H9 (cell line): ENCODE data around the gene VPS9D1. TPM values are rescaled to one million over a fixed set of nuclear protein-coding genes. Genes with fewer than 3 reads are reported as not detected.

Experiments used
- DNase-seq: peaks from one replicate; pipeline ENCODE4 v3.0.0-alpha.2; 2017
- H2AFZ ChIP-seq: one replicate; pipeline ENCODE4 v1.6.1; 2013; ENCODE audit warnings: mild to moderate bottlenecking, low read length, control low read depth, moderate library complexity
- H2AK5ac ChIP-seq: 2 replicates; pipeline ENCODE4 v1.6.1; 2013; ENCODE audit warnings: low read length, control low read depth, mixed read lengths; ENCODE audit not compliant: insufficient read length
- H2BK120ac ChIP-seq: one replicate; pipeline ENCODE4 v1.6.1; 2013; ENCODE audit warnings: low read depth, mild to moderate bottlenecking, low read length, control low read depth, inconsistent platforms; ENCODE audit not compliant: poor library complexity, severe bottlenecking
- H2BK12ac ChIP-seq: 2 replicates; pipeline ENCODE4 v1.6.1; 2013; ENCODE audit warnings: low read length, control low read depth, mixed read lengths, low read depth; ENCODE audit not compliant: insufficient read length
- H2BK15ac ChIP-seq: 2 replicates; pipeline ENCODE4 v1.6.1; 2013; ENCODE audit warnings: low read depth, low read length, control low read depth
- H2BK20ac ChIP-seq: one replicate; pipeline ENCODE4 v1.6.1; 2013; ENCODE audit warnings: low read depth, mild to moderate bottlenecking, low read length, control low read depth, inconsistent platforms; ENCODE audit not compliant: poor library complexity, severe bottlenecking
- H2BK5ac ChIP-seq: 2 replicates; pipeline ENCODE4 v1.6.1; 2013; ENCODE audit warnings: low read length, control low read depth, mixed read lengths; ENCODE audit not compliant: insufficient read length
- H3K14ac ChIP-seq: 2 replicates; pipeline ENCODE4 v1.6.1; 2013; ENCODE audit warnings: low read length, control low read depth; ENCODE audit not compliant: insufficient read depth
- H3K18ac ChIP-seq: 2 replicates; pipeline ENCODE4 v1.6.1; 2013; ENCODE audit warnings: low read depth, mild to moderate bottlenecking, mixed read lengths, low read length, control low read depth; ENCODE audit not compliant: insufficient read length
- H3K23ac ChIP-seq: 2 replicates; pipeline ENCODE4 v1.6.1; 2013; ENCODE audit warnings: low read length, control low read depth, mixed read lengths, low read depth; ENCODE audit not compliant: insufficient read length
- H3K23me2 ChIP-seq: 2 replicates; pipeline ENCODE4 v1.6.1; 2013; ENCODE audit warnings: low read depth, mild to moderate bottlenecking, mixed read lengths, low read length, control low read depth; ENCODE audit not compliant: insufficient read length, poor library complexity, severe bottlenecking
- H3K27ac ChIP-seq: 2 replicates; pipeline ENCODE4 v1.5.1; 2013; ENCODE audit warnings: low read length, control low read depth, mixed read lengths, low read depth; ENCODE audit not compliant: insufficient read length
- H3K27me3 ChIP-seq: 2 replicates; pipeline ENCODE4 v1.6.1; 2013; ENCODE audit warnings: low read length, control low read depth, inconsistent platforms; ENCODE audit not compliant: insufficient read depth
- H3K4ac ChIP-seq: 2 replicates; pipeline ENCODE4 v1.6.1; 2013; ENCODE audit warnings: low read depth, mild to moderate bottlenecking, control low read depth, inconsistent platforms, low read length, moderate library complexity
- H3K4me1 ChIP-seq: 2 replicates; pipeline ENCODE4 v1.6.1; 2013; ENCODE audit warnings: low read length, control low read depth, inconsistent platforms; ENCODE audit not compliant: insufficient read depth
- H3K4me2 ChIP-seq: 2 replicates; pipeline ENCODE4 v1.6.1; 2013; ENCODE audit warnings: low read length, control low read depth, mixed read lengths; ENCODE audit not compliant: insufficient read length, insufficient read depth
- H3K56ac ChIP-seq: 2 replicates; pipeline ENCODE4 v1.6.1; 2013; ENCODE audit warnings: low read depth, mild to moderate bottlenecking, mixed read lengths, low read length, control low read depth; ENCODE audit not compliant: insufficient read length
- H3K79me1 ChIP-seq: 2 replicates; pipeline ENCODE4 v1.6.1; 2013; ENCODE audit warnings: low read depth, mild to moderate bottlenecking, moderate library complexity, low read length, control low read depth, inconsistent platforms; ENCODE audit not compliant: insufficient read depth, poor library complexity, severe bottlenecking
- H3K79me2 ChIP-seq: 2 replicates; pipeline ENCODE4 v1.6.1; 2013; ENCODE audit warnings: low read length, control low read depth, inconsistent platforms; ENCODE audit not compliant: insufficient read depth
- H3K9ac ChIP-seq: 2 replicates; pipeline ENCODE4 v1.6.1; 2013; ENCODE audit warnings: low read length, control low read depth, mixed read lengths; ENCODE audit not compliant: insufficient read length; ENCODE audit errors: extremely low read depth
- H3K9me3 ChIP-seq: one replicate; pipeline ENCODE4 v1.6.1; 2013; ENCODE audit warnings: low read depth, low read length, inconsistent platforms; ENCODE audit not compliant: control insufficient read depth
- H3T11ph ChIP-seq: one replicate; pipeline ENCODE4 v1.6.1; 2013; ENCODE audit warnings: mild to moderate bottlenecking, low read length, control low read depth, inconsistent platforms
- H4K20me1 ChIP-seq: one replicate; pipeline ENCODE4 v1.6.1; 2013; ENCODE audit not compliant: control insufficient read depth, insufficient read length, insufficient read depth
- H4K5ac ChIP-seq: 2 replicates; pipeline ENCODE4 v1.6.1; 2013; ENCODE audit warnings: low read depth, mild to moderate bottlenecking, mixed read lengths, low read length, control low read depth; ENCODE audit not compliant: insufficient read length
- H4K8ac ChIP-seq: replicated peaks from 2 replicates; pipeline ENCODE4 v1.6.1; 2013; ENCODE audit warnings: low read length, control low read depth, mixed read lengths, low read depth; ENCODE audit not compliant: insufficient read length
- H4K91ac ChIP-seq: 2 replicates; pipeline ENCODE4 v1.6.1; 2013; ENCODE audit warnings: low read depth, mild to moderate bottlenecking, moderate library complexity, mixed read lengths, low read length, control low read depth; ENCODE audit not compliant: insufficient read length
- H3K27ac Mint-ChIP-seq, 3 experiments: 2 replicates in 2 of 3; 3 replicates in 1 of 3; pipeline ENCODE4 v1.8.0; 2020 to 2021; ENCODE audit warnings: mixed read lengths in 3 of 3, mild to moderate bottlenecking in 1 of 3, moderate library complexity in 1 of 3
- H3K27me3 Mint-ChIP-seq: 2 replicates; pipeline ENCODE4 v1.8.0; 2021; ENCODE audit warnings: low read depth, mild to moderate bottlenecking, moderate library complexity, mixed read lengths
- H3K36me3 Mint-ChIP-seq, 3 experiments: 2 replicates in 2 of 3; 3 replicates in 1 of 3; pipeline ENCODE4 v1.8.0; 2020 to 2021; ENCODE audit warnings: low read depth in 3 of 3, mixed read lengths in 3 of 3; ENCODE audit not compliant: insufficient read depth in 1 of 3
- H3K4me1 Mint-ChIP-seq, 2 experiments: 2 replicates each; pipeline ENCODE4 v1.8.0; 2020; ENCODE audit warnings: mixed read lengths in 2 of 2
- H3K4me3 Mint-ChIP-seq, 2 experiments: 2 replicates in 1 of 2; 3 replicates in 1 of 2; pipeline ENCODE4 v1.8.0; 2020 to 2021; ENCODE audit warnings: mild to moderate bottlenecking in 2 of 2, mixed read lengths in 2 of 2, moderate library complexity in 1 of 2
- H3K9me3 Mint-ChIP-seq, 2 experiments: 2 replicates in 1 of 2; 3 replicates in 1 of 2; pipeline ENCODE4 v1.8.0; 2020; ENCODE audit warnings: mild to moderate bottlenecking in 2 of 2, mixed read lengths in 2 of 2, moderate library complexity in 1 of 2
- WGBS: extraction: QIAGEN DNeasy Blood & Tissue Kit; methylation state at CpG from one replicate; pipeline ENCODE4 v1.1.7; 2013; ENCODE audit warnings: missing lambda C conversion rate, low lambda C conversion rate, mixed read lengths; ENCODE audit not compliant: insufficient read length; ENCODE audit errors: extremely low coverage; 5-methylcytosine and 5-hydroxymethylcytosine counted together
- total RNA-seq: library from RNA; stranded (reverse); gene quantifications from 2 replicates; pipeline ENCODE4 v1.2.1, GENCODE V29; 2021
- TF ChIP-seq, protein P1 (sequence below): fragments of 200-600 bp; sonication (generic); conservative IDR thresholded peaks from 3 replicates; pipeline ENCODE4 v1.8.0; 2021; ENCODE audit warnings: antibody characterized with exemption, mild to moderate bottlenecking

Gene VPS9D1
- total RNA-seq, 1 experiment from 2014 or later: 6.0 TPM

DNA sequence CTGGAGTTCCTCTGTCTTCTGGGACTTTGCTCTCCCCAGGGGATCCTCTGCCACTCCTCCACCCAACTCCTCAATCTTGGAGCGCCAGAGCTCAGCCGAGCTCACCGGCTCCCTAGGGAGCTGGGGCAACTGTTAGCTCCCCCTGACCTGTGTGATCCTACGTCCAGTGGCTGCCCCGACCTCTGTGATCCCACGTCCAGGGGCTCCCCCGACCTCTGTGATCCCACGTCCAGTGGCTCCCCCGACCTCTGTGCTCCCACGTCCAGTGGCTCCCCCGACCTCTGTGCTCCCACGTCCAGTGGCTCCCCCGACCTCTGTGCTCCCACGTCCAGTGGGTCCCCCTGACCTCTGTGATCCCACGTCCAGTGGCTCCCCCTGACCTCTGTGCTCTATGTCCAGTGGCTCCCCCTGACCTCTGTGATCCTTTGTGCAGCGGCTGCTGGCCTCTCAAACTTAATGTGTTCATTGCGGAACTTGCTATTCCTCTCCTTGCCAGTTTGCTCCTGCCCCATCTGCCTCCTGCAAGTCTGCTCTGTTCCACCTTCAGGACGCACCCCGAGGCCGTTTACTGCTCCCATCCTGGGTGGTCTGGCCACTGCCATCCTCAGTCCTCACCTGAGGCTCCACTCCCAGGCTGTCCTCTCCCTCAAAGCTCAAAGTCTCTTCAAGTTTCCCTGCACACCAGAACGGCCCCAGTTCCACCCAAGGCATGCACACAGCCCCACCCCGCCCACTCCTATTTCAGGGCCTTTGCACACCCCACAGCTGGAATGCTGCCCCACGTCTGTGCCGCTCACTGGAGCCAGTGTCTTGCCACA, 2.8 kb downstream of the VPS9D1 start:
- Mint-ChIP-seq H3K36me3 (peaks cover 29 to 48% (median 37%) of the 10 kb centered on the region in 3 experiments), H3K9me3 (no peaks in the 10 kb centered on the region; a peak in 1 of 5 replicates), H3K4me3 (0 out of 5 replicates have a peak overlapping the region, but pooled peaks of 1 of the 2 experiments have one; percentile 21), H3K27ac (no peak overlapping the region), H3K27me3 (peaks cover 55% of the 10 kb centered on the region), H3K4me1 (peaks cover 12 to 14% of the 10 kb centered on the region in 2 experiments)
- no peak overlapping the region for H2BK120ac ChIP-seq
- no peak overlapping the region for H3K14ac ChIP-seq
- no peak overlapping the region for H3K9ac ChIP-seq
- H3K27ac ChIP-seq: no peak overlapping the region
- no peak overlapping the region for H3T11ph ChIP-seq
- no peak overlapping the region for H3K23ac ChIP-seq
- no peak overlapping the region for H3K56ac ChIP-seq
- TF ChIP-seq, protein P1, sequence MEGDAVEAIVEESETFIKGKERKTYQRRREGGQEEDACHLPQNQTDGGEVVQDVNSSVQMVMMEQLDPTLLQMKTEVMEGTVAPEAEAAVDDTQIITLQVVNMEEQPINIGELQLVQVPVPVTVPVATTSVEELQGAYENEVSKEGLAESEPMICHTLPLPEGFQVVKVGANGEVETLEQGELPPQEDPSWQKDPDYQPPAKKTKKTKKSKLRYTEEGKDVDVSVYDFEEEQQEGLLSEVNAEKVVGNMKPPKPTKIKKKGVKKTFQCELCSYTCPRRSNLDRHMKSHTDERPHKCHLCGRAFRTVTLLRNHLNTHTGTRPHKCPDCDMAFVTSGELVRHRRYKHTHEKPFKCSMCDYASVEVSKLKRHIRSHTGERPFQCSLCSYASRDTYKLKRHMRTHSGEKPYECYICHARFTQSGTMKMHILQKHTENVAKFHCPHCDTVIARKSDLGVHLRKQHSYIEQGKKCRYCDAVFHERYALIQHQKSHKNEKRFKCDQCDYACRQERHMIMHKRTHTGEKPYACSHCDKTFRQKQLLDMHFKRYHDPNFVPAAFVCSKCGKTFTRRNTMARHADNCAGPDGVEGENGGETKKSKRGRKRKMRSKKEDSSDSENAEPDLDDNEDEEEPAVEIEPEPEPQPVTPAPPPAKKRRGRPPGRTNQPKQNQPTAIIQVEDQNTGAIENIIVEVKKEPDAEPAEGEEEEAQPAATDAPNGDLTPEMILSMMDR: no peak
- H3K4me2 ChIP-seq: no peak overlapping the region
- H2BK20ac ChIP-seq: no peak overlapping the region
- no peak overlapping the region for H4K8ac ChIP-seq
- no peak overlapping the region for H3K4ac ChIP-seq
- no peaks in the 10 kb centered on the region for H4K20me1 ChIP-seq
- no peaks in the 10 kb centered on the region for H3K79me2 ChIP-seq
- H3K27me3 ChIP-seq: peaks cover 6% of the 10 kb centered on the region; the same call in 1 of the 2 replicates
- H4K91ac ChIP-seq: no peak overlapping the region
- no peak overlapping the region for H2AFZ ChIP-seq
- no peak overlapping the region for H2BK12ac ChIP-seq
- H3K18ac ChIP-seq: no peak overlapping the region
- DNase-seq: no peak
- H4K5ac ChIP-seq: no peak overlapping the region
- H2BK5ac ChIP-seq: no peak overlapping the region
- H3K9me3 ChIP-seq: no peaks in the 10 kb centered on the region
- H3K4me1 ChIP-seq: no peaks in the 10 kb centered on the region
- H2BK15ac ChIP-seq: no peak overlapping the region
- H3K79me1 ChIP-seq: no peaks in the 10 kb centered on the region
- H3K23me2 ChIP-seq: peaks cover 18% of the 10 kb centered on the region
- WGBS: no CpG with 5 or more reads among the region's 24 CpGs
- no peak overlapping the region for H2AK5ac ChIP-seq
